GM18520 (cell line): ENCODE results near the gene ALAS1.

Source experiments
- ATAC-seq: cut with Tn5 transposase; IDR thresholded peaks from one replicate; pipeline ENCODE4 v1.9.1; 2021; ENCODE audit not compliant: unreplicated experiment

ALAS1 gene

DNA sequence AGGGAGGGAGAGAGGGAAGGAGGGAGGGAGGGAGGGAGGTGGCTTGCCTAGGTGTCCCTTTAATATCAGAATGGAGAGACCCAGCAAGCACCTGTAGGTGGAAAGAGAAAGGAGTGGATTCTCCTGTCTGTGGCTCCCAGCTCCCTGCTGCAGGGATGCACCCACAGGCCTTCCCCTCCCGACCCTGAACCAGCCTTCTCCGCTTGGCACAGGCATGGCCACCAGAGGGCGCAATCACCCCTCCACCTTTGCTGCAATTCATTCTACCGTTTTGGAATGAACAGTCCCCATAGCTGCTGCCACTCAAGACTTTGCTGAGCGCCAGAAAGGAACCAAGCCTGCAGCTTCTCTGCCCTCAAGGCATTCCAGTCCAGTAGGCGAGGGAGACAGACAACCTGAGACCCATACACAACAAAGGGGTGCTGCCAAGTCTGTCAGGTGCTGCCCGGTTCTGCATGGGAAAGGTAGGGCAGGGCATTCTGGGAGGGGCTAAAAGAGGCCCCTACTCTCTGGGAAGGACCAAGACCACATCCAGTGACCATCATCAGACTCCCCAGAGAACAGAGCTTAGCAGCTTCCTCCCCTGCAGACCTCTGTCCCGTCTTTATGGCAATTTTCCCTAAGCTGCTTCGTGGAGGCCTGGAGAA, 22.5 kb downstream of the ALAS1 start:
- ATAC-seq: no peak

DNA sequence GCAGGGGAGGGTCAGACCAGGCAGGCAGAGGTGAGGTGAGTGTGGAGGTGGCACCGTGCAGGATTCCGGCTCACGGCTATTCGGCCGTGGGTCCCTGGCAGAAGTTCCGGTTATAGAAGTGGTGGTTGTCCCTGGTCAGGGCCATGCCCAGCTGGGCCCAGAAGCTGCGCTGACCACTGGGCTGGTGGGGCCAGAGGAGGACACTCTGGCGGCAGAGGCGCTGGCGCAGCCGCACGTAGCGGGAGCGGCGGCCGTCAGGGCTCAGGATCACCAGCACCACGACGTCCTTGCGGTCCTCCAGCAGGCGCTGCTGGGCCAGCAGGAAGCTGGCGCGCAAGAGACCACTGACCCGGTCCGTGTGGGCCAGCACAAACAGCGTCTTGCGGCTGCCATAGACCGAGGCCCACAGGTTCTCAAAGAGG, 23.2 kb downstream of the ALAS1 start:
- ATAC-seq: no peak

DNA sequence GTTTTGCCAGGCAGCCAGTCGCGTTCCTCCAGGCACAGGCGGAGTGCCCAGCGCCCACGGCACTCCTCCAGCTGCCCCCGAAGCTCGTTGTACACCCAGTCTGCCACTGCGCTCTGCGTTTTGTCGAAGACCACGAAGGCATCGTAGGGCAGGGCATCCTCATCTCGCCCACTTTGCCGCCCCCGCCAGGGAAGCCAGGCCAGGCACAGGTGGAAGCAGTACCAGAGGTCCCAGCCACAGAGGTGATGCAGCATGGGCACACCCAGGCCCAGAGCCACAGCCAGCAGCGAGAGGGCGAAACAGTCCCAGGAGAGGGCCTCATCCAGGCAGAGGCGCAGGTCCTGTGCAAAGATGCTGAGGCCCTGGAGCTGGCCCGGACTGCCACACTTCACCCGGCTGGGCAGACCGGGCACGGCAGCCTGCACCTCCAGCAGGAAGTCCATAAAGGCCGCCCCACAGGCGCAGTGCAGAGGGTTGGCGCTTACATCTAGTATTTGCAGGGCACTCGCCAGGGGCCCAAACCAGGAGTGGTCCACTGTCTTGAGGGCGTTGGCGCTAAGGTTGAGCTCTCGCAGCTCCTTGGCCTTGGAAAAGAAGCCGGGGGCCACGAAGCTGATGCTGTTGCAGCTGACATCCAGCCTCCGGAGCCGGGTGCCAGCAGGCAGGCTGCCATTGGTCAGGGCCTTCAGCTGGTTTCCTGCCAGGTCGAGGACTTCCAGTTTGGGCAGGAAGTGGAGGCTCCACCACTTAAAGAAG, 23.8 kb downstream of the ALAS1 start:
- ATAC-seq: no peak

DNA sequence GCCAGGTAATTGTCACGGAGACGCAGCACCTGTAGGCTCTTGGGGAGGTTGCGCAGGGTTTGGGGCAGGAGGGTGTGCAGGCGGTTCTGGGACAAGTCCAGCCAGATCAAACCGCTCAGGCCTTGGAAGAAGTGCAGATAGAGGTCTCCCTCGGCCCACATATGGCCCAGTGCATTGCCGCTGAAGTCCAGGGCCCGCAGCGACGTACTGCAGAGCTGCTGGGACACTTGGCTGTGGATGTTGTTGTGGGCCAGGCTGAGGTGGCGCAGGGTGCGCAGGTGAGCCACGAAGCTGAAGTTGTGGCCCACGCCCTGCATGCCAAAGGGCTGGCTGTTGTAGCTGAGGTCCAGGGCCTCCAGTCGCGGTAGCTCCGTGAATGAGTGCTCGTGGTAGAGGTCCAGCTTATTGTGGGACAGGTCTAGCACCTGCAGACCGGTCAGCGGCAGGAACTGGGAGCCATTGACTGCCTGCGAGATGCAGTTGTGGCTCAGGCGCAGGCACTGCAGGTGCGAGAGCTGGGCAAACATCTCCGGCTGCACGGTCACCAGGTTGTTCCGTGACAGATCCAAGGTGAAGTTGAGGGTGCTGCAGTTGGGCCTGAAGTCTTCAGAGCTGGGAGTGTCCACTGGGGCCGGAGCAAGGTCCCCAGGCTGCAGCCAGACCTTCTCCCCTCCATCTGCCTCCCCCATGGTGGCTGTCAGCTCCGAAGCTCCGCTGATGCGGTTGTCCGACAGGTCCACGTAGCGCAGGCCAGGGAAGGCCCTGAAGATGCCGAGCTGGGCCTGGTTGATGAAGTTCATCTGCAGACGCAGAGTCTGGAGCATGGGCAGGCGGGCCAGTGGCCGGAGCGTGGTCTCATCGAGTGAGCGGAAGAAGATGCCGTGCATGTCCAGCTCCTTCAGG, 24.6 kb downstream of the ALAS1 start:
- ATAC-seq: no peak

DNA sequence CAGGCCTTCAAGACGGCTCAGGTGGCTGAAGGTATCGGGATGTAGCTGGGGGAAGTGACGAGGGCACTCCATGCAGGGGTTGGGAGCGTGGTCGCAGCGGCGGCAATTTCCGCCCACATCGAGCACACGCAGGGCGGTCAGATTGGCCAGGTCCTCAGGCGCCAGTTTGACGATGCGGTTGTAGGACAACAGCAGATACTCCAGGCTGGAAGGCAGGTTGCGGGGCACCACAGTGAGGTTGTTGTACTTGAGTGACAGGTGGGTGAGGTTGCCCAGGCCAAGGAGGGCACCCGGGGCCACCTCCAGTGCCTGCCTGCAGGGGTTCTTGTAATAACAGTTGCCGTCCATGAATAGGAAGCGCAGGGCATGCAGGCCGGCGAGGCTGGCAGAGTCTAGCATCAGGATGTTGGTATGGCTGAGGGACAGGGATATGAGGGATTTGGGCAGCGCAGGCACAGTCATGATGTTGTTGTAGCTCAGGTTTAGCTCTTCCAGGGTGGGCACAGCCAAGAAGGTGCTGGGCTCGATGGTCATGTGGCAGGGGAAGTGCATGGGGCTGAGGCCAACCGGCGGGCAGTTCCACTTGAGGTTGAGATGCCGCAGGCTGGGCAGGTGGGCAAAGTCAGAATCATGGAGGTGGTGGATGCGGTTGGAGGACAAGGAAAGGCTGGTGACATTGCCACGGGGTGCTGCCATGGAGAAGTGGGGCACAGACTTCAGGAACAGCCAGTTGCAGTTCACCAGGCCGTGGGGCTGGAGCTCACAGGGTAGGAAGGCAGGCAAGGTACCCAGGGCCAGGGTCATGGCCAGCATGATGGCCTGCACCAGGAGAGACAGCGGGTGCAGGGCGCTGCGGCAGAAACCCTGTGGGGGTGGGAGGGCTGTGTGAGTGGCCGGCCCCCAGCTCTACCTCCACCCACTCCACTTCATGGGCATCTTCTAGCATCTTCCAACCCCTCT, 25.8 kb downstream of the ALAS1 start:
- ATAC-seq: no peak

DNA sequence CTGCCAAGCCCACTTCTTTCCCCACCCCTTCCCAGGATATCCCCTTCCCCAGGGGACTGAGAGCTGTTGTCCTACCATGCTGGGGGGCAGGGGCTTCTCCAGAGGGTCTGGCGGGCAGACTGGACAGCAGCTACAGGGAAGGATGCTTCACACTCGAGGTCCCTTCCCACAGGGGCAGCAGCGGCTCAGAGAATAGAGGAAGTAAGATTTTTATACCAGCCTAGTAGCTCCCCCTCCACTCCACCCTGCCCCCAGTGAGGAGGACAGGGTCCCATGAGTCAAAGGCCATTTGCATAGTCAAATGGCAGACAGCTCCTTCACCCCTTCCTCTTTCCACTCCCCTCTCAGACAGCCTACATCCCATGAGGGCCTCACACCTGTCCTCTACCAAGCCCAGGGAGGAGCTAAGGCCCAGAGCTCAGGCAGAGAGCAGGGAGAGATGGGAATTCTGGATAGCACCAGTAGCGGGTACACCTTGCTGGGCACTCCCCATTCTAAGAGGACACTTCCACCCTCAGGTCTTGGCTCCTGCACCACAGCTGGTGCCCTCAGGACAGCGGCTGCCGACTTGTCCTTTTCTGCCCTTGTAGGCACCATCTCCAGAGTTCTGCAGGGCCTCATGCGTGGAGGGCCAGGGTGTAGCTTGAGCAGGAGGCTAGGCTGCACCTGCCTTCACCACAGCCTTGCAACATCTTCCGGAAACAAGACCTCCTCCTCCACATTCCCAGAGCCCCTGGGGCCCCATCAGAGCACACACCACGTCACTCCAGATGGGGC, 27.7 kb downstream of the ALAS1 start, which contains the start of gene TLR9:
Gene TLR9 (minus strand): TSS at position 194 of the 777 bp plus-strand sequence. CDS start 116 bp downstream, at position 78.
- ATAC-seq: peak; percentile 76

DNA sequence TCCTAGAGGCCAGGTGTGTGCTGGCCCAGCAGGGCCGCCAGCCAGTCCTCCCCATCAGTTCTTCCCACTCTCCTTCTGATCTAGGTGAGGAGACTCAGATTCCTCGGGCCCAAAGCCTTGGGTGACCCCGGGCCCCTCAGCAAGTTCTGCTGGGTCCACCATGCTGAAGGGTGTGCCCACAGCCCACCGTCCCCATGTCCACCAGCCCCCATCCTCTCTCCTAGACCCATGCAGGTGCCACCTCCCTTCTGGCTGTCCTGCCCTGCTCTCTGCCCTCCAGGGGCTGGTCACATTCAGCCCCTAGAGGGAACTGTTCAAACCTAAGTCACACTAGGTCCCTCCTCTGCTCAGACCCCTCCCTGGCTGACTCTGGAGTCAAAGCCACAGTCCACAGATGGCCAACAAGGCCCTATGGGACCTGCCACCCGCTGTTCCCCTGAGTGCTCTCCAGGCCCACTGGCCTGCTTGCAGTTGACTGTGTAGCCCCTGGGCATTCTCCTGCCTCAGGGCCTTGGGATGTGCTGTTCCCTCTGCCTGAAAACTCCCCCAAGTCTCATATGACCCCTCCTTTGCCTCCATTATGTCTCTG, 28.4 kb downstream of the ALAS1 start:
- ATAC-seq: no peak

DNA sequence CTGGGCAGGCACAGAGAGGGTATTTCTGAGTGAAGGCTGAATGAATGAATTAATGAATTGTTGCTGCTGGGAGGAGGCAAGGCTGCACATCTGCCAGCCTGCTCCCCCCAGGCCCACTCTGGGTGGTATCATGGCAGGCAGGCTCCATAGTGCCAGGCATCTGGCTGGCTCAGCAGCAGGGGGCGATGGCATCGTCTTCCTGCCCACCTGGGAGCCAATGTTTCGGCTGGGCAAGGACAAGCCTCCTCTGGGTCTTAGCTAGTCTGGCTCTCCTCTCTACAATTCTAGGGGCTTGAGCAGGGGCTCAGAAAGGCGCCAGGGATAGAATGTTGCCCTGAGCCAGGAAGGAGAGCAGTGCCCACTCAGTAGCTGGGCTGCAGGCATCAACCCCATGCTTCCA, 29.2 kb downstream of the ALAS1 start:
- no peak for ATAC-seq

DNA sequence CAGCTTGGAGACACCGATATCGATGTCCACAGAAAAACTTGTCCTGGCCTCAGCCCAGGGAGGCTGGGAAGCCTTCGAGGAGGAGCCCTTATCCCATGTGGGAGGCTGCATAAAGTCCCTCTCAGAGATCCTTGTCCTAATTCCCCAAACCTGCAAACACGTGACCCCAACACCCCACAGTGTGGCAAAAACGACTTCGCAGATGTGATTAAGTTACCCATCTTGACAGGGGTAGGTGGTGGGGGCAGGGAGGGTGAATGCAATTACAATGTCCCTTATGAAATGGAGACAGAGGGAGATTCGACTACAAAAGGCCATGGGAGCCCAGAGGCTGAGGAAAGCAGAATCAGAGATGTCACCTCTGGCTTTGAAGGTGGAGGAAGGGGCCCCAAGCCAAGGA, 29.8 kb downstream of the ALAS1 start:
- no peak for ATAC-seq

DNA sequence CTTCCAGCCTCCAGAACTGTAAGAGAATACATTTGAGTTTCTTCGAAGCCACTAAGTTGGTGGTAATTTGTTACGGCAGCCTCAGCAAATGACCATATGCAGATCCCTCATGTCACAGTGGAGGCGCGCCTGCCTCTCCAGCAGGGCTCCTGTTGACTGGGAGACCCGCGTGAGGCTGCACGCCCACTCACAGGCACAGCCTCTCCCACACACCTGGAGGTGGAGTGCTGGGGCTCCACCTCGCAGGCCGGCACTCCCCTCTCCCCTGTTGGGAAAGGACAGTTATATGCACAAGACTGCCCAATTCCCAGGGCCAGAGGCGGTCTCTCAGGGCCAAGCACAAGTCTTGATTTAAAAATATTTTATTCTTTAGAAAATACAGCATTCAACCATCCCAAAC, 30.3 kb downstream of the ALAS1 start:
- no peak for ATAC-seq

DNA sequence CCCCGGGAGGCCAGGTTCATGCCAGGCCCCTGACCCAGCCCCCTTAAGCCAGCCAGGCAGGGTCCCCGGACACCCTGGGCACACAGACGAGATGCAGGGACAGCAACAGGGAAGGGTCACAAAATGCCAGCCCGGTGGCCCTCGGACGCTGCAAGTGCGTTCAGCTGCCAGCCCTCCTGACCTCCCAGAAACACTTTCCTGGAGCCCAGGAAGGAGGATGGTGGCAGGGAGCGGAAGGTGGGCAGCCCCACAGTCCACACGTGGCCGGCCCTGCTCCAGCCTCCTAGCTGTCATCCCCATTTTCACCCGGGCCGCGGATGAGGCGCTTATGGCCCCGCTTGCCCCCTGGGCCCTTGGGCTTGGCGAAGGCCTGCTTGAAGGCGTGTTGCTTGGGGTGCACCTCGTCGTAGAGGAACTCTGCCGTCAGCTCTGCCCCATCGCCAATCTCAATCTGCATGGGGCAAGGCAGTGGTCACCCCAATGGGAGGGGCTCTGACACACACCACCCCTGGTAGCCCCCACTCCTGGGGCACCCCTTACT, 30.9 kb downstream of the ALAS1 start:
- ATAC-seq: no peak

DNA sequence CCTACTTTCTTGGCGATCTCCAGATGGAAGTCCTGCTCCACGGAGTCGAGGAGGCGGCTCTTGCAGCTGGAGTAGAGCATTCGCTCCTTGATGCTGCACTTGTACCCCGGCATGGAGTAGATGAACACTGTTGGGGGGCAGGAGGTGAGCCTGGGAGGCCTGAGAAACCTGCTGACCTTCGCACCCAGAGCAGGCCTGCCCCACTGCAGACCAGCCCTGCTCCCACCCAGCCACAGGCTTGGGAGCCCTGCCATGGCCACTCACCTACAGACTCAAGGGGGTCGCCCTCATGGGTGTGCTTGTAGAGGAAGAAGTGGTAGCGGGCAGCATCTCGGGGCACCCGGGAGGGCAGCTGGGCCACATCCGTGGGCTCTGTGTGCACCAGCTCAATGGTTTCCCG, 31.7 kb downstream of the ALAS1 start:
- no peak for ATAC-seq

DNA sequence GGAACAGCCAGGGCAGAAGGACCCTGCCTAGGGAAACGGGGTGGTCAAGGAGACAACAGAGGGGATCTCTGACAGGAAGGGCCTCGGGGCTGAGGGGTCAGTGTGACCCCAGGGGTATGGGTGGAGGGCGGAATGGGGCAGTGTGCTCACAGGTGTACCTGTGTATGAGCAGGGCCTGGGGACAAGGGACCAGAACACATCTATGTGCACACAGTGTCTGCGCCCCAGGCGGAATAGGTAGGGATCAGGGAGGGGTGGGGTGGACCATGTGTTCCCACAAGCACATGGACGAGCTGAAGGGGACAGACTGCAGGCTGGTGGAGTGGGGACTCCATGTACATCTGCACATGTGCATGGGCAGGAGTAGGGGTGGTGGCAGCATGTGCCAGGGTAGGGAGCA, 32.5 kb downstream of the ALAS1 start:
- no peak for ATAC-seq

DNA sequence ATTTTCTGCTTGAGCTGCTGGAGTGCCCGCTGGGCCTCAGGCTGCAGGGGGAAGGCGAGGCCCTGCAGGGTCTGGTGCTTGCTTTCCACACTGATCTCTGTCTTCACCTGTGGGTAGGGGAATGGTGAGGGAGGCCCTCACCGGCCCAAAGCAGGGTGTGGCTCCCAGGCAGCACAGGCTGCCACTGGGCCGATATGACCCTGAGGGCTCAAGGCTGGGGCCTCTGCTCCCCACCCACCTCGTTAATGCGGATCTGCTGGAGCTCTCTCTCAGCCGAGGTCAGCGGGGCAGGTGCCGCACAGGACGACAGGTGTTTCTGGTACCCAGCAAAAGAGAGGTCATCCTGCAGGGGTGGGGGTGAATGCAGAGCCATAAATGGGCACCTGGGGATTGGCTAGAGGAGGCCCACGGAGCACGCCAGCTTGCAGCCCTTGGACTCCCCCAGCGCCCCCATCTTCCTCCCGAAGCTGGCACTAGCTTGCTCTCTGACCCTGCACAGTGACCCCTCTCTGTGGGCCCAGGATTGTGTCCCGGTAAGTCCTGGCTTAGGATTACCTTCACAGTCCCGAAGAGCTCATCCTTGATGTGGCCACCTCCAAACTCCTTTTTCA, 33.0 kb downstream of the ALAS1 start:
- no peak for ATAC-seq

DNA sequence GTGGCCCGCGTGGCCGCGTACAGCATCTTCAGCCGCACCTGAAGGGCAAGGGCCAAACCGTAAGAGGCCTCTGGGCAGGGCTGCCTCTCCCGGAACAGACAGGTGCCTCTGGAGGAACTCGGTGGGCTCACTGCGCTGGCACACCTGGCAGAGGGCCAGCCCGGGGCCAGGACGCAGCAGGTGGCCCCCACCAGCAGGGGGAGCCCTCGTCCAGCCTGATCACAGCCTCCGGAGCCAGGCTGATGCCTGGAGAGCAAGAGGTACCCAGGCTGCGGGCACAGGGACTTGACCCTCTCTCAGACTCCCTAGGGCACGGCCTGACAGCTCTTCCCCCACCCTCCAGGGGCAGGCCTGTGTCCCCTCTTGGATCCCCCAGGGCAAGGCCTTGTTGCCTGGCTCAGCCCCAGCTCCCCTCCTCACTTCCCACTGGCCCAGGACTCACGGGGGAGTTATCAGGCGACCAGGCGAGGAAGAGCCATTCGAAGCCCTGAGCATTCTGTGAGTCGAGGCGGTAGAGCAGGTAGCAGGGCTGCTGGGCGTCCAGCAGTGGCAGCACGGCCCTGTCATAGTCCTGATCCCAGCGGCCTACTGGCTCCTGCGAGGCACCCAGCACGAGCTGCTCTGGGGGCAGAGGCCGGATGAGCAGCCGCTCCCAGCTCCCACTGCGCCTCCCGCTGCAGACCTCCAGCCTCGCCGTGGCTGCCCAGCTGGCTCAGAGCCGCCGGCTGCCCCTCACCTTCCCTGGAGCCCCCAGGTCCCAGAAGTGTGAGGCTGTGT, 33.7 kb downstream of the ALAS1 start:
- ATAC-seq: no peak

DNA sequence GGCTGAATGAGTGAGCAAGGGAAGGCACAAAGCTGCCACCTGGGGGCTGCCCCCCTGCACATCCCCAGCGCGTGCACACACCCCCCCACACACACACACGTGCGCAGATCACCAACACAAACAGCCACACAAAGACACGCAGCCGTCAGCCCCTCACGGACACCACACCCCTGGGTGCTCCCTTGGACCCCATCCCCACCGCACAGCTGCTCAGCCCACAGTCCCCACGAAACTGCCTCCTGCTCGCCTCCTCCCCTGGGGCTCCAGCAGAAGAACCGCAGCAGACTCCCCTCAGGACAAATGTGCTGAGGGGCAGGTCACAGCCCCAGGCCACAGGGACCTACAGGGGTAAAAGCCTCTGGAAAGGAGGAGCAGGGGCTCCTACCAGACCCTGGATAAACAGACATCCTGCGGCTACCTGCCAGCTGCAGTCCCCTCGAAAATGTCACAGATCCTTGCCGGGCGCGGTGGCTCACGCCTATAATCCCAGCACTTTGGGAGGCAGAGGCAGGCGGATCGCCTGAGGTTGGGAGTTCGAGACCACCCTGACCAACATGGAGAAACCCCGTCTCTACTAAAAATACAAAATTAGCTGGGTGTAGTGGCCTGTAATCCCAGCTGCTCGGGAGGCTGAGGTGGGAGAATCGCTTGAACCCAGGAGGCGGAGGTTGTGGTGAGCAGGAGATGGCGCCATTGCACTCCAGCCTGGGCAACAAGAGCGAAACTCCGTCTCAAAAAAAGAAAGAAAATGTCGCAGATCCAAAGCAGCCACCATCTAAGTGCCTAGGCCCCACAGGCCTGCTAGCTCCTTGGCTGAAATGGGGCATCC, 34.5 kb downstream of the ALAS1 start:
- no peak for ATAC-seq

DNA sequence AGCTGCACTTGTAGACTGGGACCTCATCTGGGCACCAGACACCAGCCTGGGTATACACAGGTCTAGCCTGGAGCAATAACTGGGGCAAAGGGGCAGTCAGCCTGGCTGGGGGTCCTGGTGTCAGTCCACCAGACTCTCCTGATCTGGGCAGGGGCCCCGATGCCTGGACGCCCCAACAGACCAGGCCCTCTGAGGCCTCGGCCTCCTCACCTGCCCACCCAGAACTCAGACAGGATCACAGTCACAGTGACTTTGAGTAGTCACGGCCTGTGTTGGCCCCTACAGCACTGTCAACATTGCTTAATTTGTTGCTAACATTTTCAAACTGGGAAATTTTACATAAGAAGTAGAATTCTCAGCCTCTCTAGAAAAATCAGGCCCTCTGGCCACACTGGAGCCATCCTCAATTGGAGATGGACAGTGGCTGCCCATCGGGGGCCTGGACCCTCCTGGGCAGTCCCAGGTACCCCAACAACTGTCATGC, 35.2 kb downstream of the ALAS1 start:
- ATAC-seq: no peak
